IMR-90 (cell line): ENCODE data around the gene FKBP7. TPM values are rescaled to one million over a fixed set of nuclear protein-coding genes. Genes with fewer than 3 reads are reported as not detected.
A peak's percentile ranks its signal among the peaks of the same experiment; 100 is the strongest.

Source experiments
- ATAC-seq: fragments of 200-7000 bp; cut with Tn5 transposase; 2 replicates; pipeline ENCODE4 v1.9.1; 2020; ENCODE audit warnings: low read depth, mild to moderate bottlenecking, moderate library complexity
- BruUV-seq: library from RNA; stranded (reverse); fragments of 400-500 nt; replicated peaks from 2 replicates; lab custom pipeline; 2021; lab: Mats Ljungman, UMichigan
- CTCF ChIA-PET: fragments of 300-600 bp; formaldehyde crosslinking; extraction: SDS; loops from one replicate; lab custom pipeline; 2021; ENCODE audit warnings: antibody characterized with exemption; lab: Yijun Ruan, JAX
- POLR2A ChIA-PET: fragments of 300-600 bp; sonication (Branson Sonifier 250); formaldehyde crosslinking; loops from one replicate; lab custom pipeline; 2022; ENCODE audit warnings: antibody characterized with exemption; ENCODE audit not compliant: unreplicated experiment; lab: Charles Lee
- DNase-seq: peaks from one replicate; pipeline ENCODE4 v3.0.0; 2013
- H2AFZ ChIP-seq: replicated peaks from 2 replicates; pipeline ENCODE3; 2013; ENCODE audit warnings: low read length, mild to moderate bottlenecking; ENCODE audit not compliant: poor library complexity
- H2AK5ac ChIP-seq: 2 replicates; pipeline ENCODE4 v1.6.1; 2013; ENCODE audit warnings: low read depth, low read length, inconsistent platforms
- H2AK9ac ChIP-seq: replicated peaks from 2 replicates; pipeline ENCODE3; 2013; ENCODE audit warnings: mild to moderate bottlenecking, low read depth, low read length, moderate library complexity; ENCODE audit not compliant: poor library complexity
- H2BK120ac ChIP-seq: 2 replicates; pipeline ENCODE4 v1.6.1; 2013; ENCODE audit warnings: low read depth, low read length, inconsistent platforms
- H2BK15ac ChIP-seq: 3 replicates; pipeline ENCODE4 v1.6.1; 2013; ENCODE audit warnings: low read depth, low read length, inconsistent platforms
- H2BK20ac ChIP-seq: 2 replicates; pipeline ENCODE4 v1.6.1; 2013; ENCODE audit warnings: low read depth, mild to moderate bottlenecking, inconsistent platforms, low read length, moderate library complexity
- H2BK5ac ChIP-seq: 2 replicates; pipeline ENCODE4 v1.6.1; 2013; ENCODE audit warnings: mild to moderate bottlenecking, low read depth, low read length, inconsistent platforms; ENCODE audit not compliant: poor library complexity, severe bottlenecking
- H3K14ac ChIP-seq: replicated peaks from 2 replicates; pipeline ENCODE4 v1.6.1; 2013; ENCODE audit warnings: low read depth, low read length, inconsistent platforms
- H3K18ac ChIP-seq: 2 replicates; pipeline ENCODE4 v1.6.1; 2013; ENCODE audit warnings: low read depth, low read length, control low read depth
- H3K23ac ChIP-seq: 2 replicates; pipeline ENCODE4 v1.6.1; 2013; ENCODE audit warnings: low read depth, low read length, inconsistent platforms
- H3K27ac ChIP-seq: 2 replicates; pipeline ENCODE4 v1.5.1; 2013; ENCODE audit warnings: mild to moderate bottlenecking, control low read depth, low read length; ENCODE audit not compliant: insufficient read depth
- H3K27me3 ChIP-seq: 2 replicates; pipeline ENCODE4 v1.6.1; 2013; ENCODE audit warnings: low read length; ENCODE audit not compliant: control insufficient read depth, insufficient read depth
- H3K36me3 ChIP-seq: 2 replicates; pipeline ENCODE4 v1.6.1; 2013; ENCODE audit warnings: low read length, mixed read lengths; ENCODE audit not compliant: control insufficient read depth, insufficient read depth
- H3K4ac ChIP-seq: 2 replicates; pipeline ENCODE4 v1.6.1; 2013; ENCODE audit warnings: low read depth, low read length, inconsistent platforms
- H3K4me1 ChIP-seq: 2 replicates; pipeline ENCODE4 v1.6.1; 2013; ENCODE audit warnings: low read length, mixed read lengths; ENCODE audit not compliant: control insufficient read depth, insufficient read depth
- H3K4me2 ChIP-seq: 2 replicates; pipeline ENCODE4 v1.6.1; 2013; ENCODE audit warnings: low read depth, mild to moderate bottlenecking, control low read depth, low read length, moderate library complexity
- H3K4me3 ChIP-seq: 2 replicates; pipeline ENCODE4 v1.5.1; 2013; ENCODE audit warnings: low read depth, mild to moderate bottlenecking, control low read depth, low read length, moderate library complexity; ENCODE audit not compliant: insufficient read depth
- H3K56ac ChIP-seq: 2 replicates; pipeline ENCODE4 v1.6.1; 2013; ENCODE audit warnings: low read length, inconsistent platforms; ENCODE audit not compliant: insufficient read depth; ENCODE audit errors: extremely low read depth
- H3K79me1 ChIP-seq, 2 experiments: 2 replicates each; pipeline ENCODE4 v1.6.1; 2013; ENCODE audit warnings: low read length in 2 of 2, inconsistent platforms in 1 of 2, low read depth in 1 of 2
- H3K9ac ChIP-seq: 2 replicates; pipeline ENCODE4 v1.6.1; 2013; ENCODE audit warnings: low read depth, low read length, control low read depth
- H3K9me1 ChIP-seq: 2 replicates; pipeline ENCODE4 v1.6.1; 2013; ENCODE audit warnings: low read length, inconsistent platforms; ENCODE audit not compliant: insufficient read depth
- H3K9me3 ChIP-seq: 2 replicates; pipeline ENCODE4 v1.6.1; 2013; ENCODE audit warnings: low read length; ENCODE audit not compliant: control insufficient read depth, insufficient read depth
- H4K20me1 ChIP-seq: 2 replicates; pipeline ENCODE4 v1.6.1; 2013; ENCODE audit warnings: low read length, inconsistent platforms; ENCODE audit not compliant: insufficient read depth
- H4K5ac ChIP-seq: 2 replicates; pipeline ENCODE4 v1.6.1; 2013; ENCODE audit warnings: mild to moderate bottlenecking, low read depth, low read length, control low read depth
- H4K8ac ChIP-seq, 2 experiments: 2 replicates each; pipeline ENCODE4 v1.6.1; 2013; ENCODE audit warnings: low read depth in 2 of 2, low read length in 2 of 2, control low read depth in 1 of 2, inconsistent platforms in 1 of 2
- H4K91ac ChIP-seq: 2 replicates; pipeline ENCODE4 v1.6.1; 2013; ENCODE audit warnings: low read depth, low read length, inconsistent platforms; ENCODE audit not compliant: insufficient read depth
- BHLHE40 ChIP-seq: fragments of 150-350 bp; IDR thresholded peaks from 2 replicates; pipeline ENCODE4 v1.6.1; 2016; ENCODE audit warnings: mild to moderate bottlenecking, low read depth, low read length
- FOS ChIP-seq: fragments of 150-350 bp; IDR thresholded peaks from 2 replicates; pipeline ENCODE4 v1.6.1; 2016; ENCODE audit warnings: low read depth, low read length
- MAZ ChIP-seq: IDR thresholded peaks from 2 replicates; pipeline ENCODE4 v1.6.1; 2012; ENCODE audit warnings: low read depth, mild to moderate bottlenecking, low read length, improper control_type of control experiment, moderate library complexity, borderline replicate concordance
- POLR2A ChIP-seq: IDR thresholded peaks from 2 replicates; pipeline ENCODE4 v1.6.1; 2012; ENCODE audit warnings: mild to moderate bottlenecking, low read depth, low read length
- RAD21 ChIP-seq: IDR thresholded peaks from 2 replicates; pipeline ENCODE4 v1.6.1; 2012; ENCODE audit warnings: low read length, improper control_type of control experiment
- SMC3 ChIP-seq: fragments of 150-350 bp; IDR thresholded peaks from 2 replicates; pipeline ENCODE4 v1.6.1; 2016; ENCODE audit warnings: low read depth, mild to moderate bottlenecking, antibody characterized with exemption, low read length, moderate library complexity
- WGBS, 2 experiments: methylation state at CpG; one replicate each; pipeline versions ENCODE4 v1.1.5 to v1.1.7; 2013; ENCODE audit warnings: missing lambda C conversion rate in 2 of 2; ENCODE audit not compliant: insufficient read length in 1 of 2; ENCODE audit errors: extremely low coverage in 2 of 2; 5-methylcytosine and 5-hydroxymethylcytosine counted together
- dilution Hi-C: fragments of 300-500 bp; cut with HindIII; formaldehyde crosslinking; loops from one replicate; pipeline ENCODE4 v1.14.3; 2018; ENCODE audit warnings: low sequenced_read_pairs; ENCODE audit not compliant: unreplicated experiment
- in situ Hi-C: fragments of 300-500 bp; cut with MboI; formaldehyde crosslinking; loops from 3 replicates; pipeline ENCODE4 v1.14.3; 2019; ENCODE audit warnings: low sequenced_read_pairs, inconsistent platforms, mixed read lengths
- intact Hi-C: fragments of 100-400 bp; cut with micrococcal nuclease; formaldehyde crosslinking; loops from 2 replicates; pipeline ENCODE4 v1.10.0; 2022
- polyA plus RNA-seq, 3 experiments: library from polyadenylated mRNA; depleted of rRNA; stranded (reverse); fragments of >200 nt; gene quantifications; 2 replicates each; pipeline ENCODE4 v1.2.3, GENCODE V29; 2012; ENCODE audit warnings: low replicate concordance in 1 of 3
- total RNA-seq: library from RNA; depleted of rRNA; stranded (reverse); fragments of >200 nt; gene quantifications from 2 replicates; pipeline ENCODE4 v1.2.3, GENCODE V29; 2012
- TF ChIP-seq, protein P1 (sequence below): fragments of 150-350 bp; IDR thresholded peaks from 2 replicates; pipeline ENCODE4 v1.6.1; 2016; ENCODE audit warnings: low read depth, mild to moderate bottlenecking, low read length, moderate library complexity, borderline replicate concordance

The FKBP7 gene
- total and polyA plus RNA-seq, 2 of the 4 experiments (the other 2 are of a cell fraction): 32.6 to 51.0 TPM

DNA sequence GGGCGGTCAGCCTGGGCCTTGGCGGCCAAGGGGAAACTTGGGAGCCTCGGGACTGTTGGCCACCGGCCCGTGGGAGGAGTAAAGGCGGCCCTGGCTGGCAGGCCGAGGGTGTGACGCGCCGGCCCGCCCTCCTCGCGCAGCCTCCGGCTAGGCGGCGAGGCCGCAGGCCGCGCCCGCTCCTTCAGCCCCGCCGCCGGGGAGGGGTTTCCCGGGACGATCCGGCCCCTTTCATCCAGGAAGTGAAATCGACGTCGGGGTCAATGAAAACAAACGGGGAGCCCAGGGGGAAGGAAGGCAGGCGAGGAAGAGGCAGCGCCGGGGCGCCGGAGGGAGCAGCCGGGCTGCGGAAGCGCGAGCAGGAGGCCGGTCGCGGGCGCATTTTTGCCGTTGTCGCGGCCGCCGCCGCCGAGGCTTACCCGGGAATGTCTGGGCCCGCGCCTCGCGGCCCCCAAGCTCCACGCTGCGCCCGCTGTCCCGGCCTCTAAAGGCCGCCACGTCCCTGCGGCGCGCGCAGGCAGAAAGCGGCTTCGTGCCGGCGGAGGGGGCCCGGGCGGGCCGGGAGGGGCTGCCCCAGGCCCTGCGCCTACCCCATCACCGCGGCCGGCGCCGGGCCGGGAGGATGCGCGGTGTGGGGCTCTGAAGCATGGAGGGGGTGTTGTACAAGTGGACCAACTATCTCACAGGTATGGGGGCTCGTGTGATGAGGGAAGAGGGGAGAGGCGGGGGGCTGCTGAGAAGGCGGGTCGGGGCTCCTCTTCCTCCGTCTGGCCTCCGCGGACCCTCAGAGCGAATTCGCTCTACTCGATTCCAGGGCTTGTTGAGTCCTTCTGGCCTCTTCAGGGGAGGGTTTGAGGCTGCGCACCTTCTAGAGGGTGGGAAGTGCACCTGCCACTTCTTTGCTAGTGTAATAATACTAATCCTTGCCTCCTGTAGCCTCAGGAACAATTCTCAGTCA, 2.1 kb upstream of the FKBP7 start, which contains the start of gene PLEKHA3:
Gene PLEKHA3 (plus strand): TSS at position 231 of the 955 bp plus-strand sequence. CDS start 413 bp downstream, at position 644.
- 0% methylated on average over 1 of the region's 92 CpGs; no CpG with 5 or more reads in 1 of the 2 experiments for WGBS, 2 experiments
- ChIA-PET CTCF (interaction anchor here (0.5 kb wide), 1 partner anchor 34 kb away, joined by 7 read pairs; no protein-coding TSS in a partner anchor), POLR2A (no interaction called here)
- no peak within 1 kb of the TSS for H4K91ac ChIP-seq
- no peak within 1 kb of the TSS for H2AK9ac ChIP-seq
- H4K8ac ChIP-seq: peak within 1 kb of the TSS; percentile 86 to 92
- no peak within 1 kb of the TSS for H3K18ac ChIP-seq
- H2BK15ac ChIP-seq: no peak within 1 kb of the TSS
- H3K9me1 ChIP-seq: peaks cover 10% of the 10 kb centered on the region
- intact Hi-C loops: no loop called here
- peak within 1 kb of the TSS; percentile 95 for H3K23ac ChIP-seq
- H3K4me3 ChIP-seq: peak within 1 kb of the TSS; percentile 99
- peaks cover 19 to 50% of the 10 kb centered on the region in 2 experiments for H3K79me1 ChIP-seq
- no peaks in the 10 kb centered on the region for H3K9me3 ChIP-seq
- peak within 1 kb of the TSS; percentile 74 for H3K27ac ChIP-seq
- 0 out of 2 replicates have a peak within 1 kb of the TSS, but pooled peaks have one; percentile 58 for H3K14ac ChIP-seq
- peak within 1 kb of the TSS; percentile 91 for H3K9ac ChIP-seq
- no peaks in the 10 kb centered on the region for H3K36me3 ChIP-seq
- peak within 1 kb of the TSS; percentile 67 for H4K5ac ChIP-seq
- no peak within 1 kb of the TSS for H2BK20ac ChIP-seq
- dilution Hi-C loops: no loop called here
- H3K4ac ChIP-seq: peak within 1 kb of the TSS; percentile 22; the same call in 1 of the 2 replicates
- peak within 1 kb of the TSS; percentile 100 for H3K4me2 ChIP-seq
- peaks cover 8% of the 10 kb centered on the region for H3K4me1 ChIP-seq
- no peak within 1 kb of the TSS for H3K56ac ChIP-seq
- TF ChIP-seq SMC3 (no peak), RAD21 (no peak), BHLHE40 (no peak), POLR2A (peak; percentile 84; the same call in 1 of the 2 replicates), MAZ (peak; percentile 85; the same call in 1 of the 2 replicates), FOS (no peak)
- TF ChIP-seq, protein P1, sequence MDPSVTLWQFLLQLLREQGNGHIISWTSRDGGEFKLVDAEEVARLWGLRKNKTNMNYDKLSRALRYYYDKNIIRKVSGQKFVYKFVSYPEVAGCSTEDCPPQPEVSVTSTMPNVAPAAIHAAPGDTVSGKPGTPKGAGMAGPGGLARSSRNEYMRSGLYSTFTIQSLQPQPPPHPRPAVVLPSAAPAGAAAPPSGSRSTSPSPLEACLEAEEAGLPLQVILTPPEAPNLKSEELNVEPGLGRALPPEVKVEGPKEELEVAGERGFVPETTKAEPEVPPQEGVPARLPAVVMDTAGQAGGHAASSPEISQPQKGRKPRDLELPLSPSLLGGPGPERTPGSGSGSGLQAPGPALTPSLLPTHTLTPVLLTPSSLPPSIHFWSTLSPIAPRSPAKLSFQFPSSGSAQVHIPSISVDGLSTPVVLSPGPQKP: no peak
- H2BK5ac ChIP-seq: peak within 1 kb of the TSS; percentile 51
- ATAC-seq: peak; percentile 93
- peak within 1 kb of the TSS; percentile 84 for H2AFZ ChIP-seq
- BruUV-seq: TSS peak; percentile 49
- peak within 1 kb of the TSS; percentile 7; the same call in 1 of the 2 replicates for H2AK5ac ChIP-seq
- DNase-seq: peak; percentile 94
- no peak within 1 kb of the TSS for H2BK120ac ChIP-seq
- no peaks in the 10 kb centered on the region for H3K27me3 ChIP-seq
- H4K20me1 ChIP-seq: peaks cover 28% of the 10 kb centered on the region
- in situ Hi-C loops: no loop called here
